Upper lobe of left lung (tissue), 4 donors: ENCODE results near the gene CD247.

Source experiments
- CTCF ChIP-seq, 6 experiments: fragments of 450-650 bp in 4 of 6; fragments of 200-600 bp in 2 of 6; sonication (generic) in 2 of 6; IDR thresholded peaks; one replicate each; pipeline ENCODE4 v1.5.1; 2016 to 2019; ENCODE audit warnings: antibody characterized with exemption in 6 of 6
- POLR2AphosphoS5 ChIP-seq, 2 donors: sonication (generic); formaldehyde crosslinking; IDR thresholded peaks; one replicate each; pipeline ENCODE4 v1.5.1; 2017; ENCODE audit warnings: antibody characterized with exemption in 2 of 2

DNA sequence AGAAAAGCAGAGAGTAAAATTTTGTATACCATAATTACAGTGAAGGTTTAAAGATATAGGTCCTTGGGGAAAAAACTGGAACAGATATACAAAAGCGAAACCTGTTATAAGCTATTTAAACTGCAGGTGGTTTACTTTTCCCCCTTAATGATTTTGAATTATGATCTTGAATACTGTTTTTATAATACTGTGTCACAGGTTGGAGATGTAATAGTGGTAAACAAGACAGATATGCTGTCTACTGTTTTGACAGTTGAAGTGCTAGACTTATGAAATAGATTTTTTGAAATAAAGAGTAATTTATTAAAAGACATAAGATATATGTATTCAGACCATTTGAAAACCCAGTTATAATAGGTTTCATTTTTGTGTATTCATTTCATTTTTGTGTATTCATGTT is 129.4 kb downstream of the CD247 start:
- TF ChIP-seq POLR2AphosphoS5 (IDR thresholded peaks at IDR 0.05), result no peak
- no peak for TF ChIP-seq CTCF (IDR thresholded peaks at IDR 0.05)
